ENCODE measurements around the gene DYNC1H1. TPM values are rescaled to one million over a fixed set of nuclear protein-coding genes. Genes with fewer than 3 reads are reported as not detected.

The DYNC1H1 gene
- total and polyA plus RNA-seq, 2 experiments from 2014 or later = 179 to 635 TPM

DNA sequence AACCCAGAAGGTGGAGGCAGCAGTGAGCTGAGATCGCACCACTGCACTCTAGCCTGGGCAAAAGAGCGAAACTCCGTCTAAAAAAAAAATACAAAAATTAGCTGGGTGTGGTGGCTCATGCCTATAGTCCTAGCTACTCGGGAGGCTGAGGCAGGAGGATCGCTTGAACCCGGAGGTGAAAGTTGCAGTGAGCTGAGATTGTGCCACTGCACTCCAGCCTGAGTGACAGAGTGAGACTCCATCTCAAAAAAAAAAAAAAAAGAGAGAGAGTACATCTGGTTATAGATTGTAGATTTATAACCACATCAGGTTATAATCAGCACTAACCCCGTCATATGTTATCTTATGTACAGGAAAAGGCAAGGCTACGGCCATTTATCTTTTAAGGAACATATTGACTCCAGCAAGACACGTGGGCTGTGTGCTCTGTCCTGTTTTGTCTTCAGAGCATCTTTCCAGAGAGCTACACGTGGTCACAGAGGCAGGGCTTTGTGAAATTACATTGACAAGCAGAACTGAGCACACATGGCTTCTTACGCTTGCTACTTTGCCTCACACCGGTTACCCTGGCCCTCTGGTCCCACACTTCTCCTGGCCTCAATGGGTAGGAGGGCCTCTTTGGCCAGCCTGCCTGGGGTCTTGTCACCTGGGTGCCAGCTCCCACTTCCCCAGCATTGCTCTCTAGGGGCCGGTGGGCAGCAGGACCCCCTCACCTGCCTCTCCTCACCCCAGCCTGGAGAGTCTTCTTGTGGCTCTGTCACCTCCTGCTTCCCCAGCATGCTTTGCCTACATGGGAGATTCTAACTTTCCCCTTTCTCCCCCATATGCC, 6.8 kb upstream of the DYNC1H1 start:
- H3K4me2 ChIP-seq = no peak overlapping the region
- H3K9me2 ChIP-seq (ENCODE audit: insufficient read depth) = no peaks in the 10 kb centered on the region
- no peak overlapping the region for H3K4me3 ChIP-seq
- DNase-seq (ENCODE audit: low spot score) = no peak
- no peaks in the 10 kb centered on the region for H3K36me3 Mint-ChIP-seq (ENCODE audit: low read depth)
- H4K20me1 ChIP-seq (replicated peaks; ENCODE audit: insufficient read depth) = no peaks in the 10 kb centered on the region
- H3K27me3 ChIP-seq (ENCODE audit: insufficient read depth) = peaks cover 15% of the 10 kb centered on the region; the same call in 1 of the 2 replicates
- no peak overlapping the region for H3K4me3 Mint-ChIP-seq
- no peaks in the 10 kb centered on the region for H3K79me2 ChIP-seq (replicated peaks; ENCODE audit: insufficient read depth)
- no peak overlapping the region for H2AFZ ChIP-seq
- no peak overlapping the region for H3K27ac Mint-ChIP-seq
- 0 out of 2 replicates have a peak, but pooled peaks cover 5% of the 10 kb centered on the region for H3F3A ChIP-seq (replicated peaks; ENCODE audit: low read depth)
- no peak overlapping the region for H3K27ac ChIP-seq (ENCODE audit: low read depth)
- no peaks in the 10 kb centered on the region for H3K9me3 Mint-ChIP-seq
- no peak for ATAC-seq
- no peaks in the 10 kb centered on the region for H3K4me1 ChIP-seq (ENCODE audit: insufficient read depth)
- TF ChIP-seq, protein P1, sequence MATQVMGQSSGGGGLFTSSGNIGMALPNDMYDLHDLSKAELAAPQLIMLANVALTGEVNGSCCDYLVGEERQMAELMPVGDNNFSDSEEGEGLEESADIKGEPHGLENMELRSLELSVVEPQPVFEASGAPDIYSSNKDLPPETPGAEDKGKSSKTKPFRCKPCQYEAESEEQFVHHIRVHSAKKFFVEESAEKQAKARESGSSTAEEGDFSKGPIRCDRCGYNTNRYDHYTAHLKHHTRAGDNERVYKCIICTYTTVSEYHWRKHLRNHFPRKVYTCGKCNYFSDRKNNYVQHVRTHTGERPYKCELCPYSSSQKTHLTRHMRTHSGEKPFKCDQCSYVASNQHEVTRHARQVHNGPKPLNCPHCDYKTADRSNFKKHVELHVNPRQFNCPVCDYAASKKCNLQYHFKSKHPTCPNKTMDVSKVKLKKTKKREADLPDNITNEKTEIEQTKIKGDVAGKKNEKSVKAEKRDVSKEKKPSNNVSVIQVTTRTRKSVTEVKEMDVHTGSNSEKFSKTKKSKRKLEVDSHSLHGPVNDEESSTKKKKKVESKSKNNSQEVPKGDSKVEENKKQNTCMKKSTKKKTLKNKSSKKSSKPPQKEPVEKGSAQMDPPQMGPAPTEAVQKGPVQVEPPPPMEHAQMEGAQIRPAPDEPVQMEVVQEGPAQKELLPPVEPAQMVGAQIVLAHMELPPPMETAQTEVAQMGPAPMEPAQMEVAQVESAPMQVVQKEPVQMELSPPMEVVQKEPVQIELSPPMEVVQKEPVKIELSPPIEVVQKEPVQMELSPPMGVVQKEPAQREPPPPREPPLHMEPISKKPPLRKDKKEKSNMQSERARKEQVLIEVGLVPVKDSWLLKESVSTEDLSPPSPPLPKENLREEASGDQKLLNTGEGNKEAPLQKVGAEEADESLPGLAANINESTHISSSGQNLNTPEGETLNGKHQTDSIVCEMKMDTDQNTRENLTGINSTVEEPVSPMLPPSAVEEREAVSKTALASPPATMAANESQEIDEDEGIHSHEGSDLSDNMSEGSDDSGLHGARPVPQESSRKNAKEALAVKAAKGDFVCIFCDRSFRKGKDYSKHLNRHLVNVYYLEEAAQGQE (IDR thresholded peaks at IDR 0.05; ENCODE audit: unreplicated experiment) = no peak
- no peak for TF ChIP-seq EZH2 (IDR thresholded peaks at IDR 0.05; ENCODE audit: low read depth, unreplicated experiment)
- peaks cover 10% of the 10 kb centered on the region; the same call in 2 of the 3 replicates for H3K4me1 Mint-ChIP-seq
- H3K36me3 ChIP-seq (ENCODE audit: insufficient read depth) = no peaks in the 10 kb centered on the region
- peaks cover 26% of the 10 kb centered on the region for H3K27me3 Mint-ChIP-seq (ENCODE audit: insufficient read depth, low read depth, poor library complexity)

GRCh38 chr14:101958418-101959180, 5.8 kb upstream of the DYNC1H1 start:
- Histone ChIP-seq H2AFZ (no peak overlapping the region), H3K27me3 (ENCODE audit: insufficient read depth) (peaks cover 23% of the 10 kb centered on the region; the same call in 1 of the 2 replicates), H3K27ac (ENCODE audit: low read depth) (no peak overlapping the region), H3K36me3 (ENCODE audit: insufficient read depth) (no peaks in the 10 kb centered on the region), H3K9me2 (ENCODE audit: insufficient read depth) (no peaks in the 10 kb centered on the region), H4K20me1 (replicated peaks; ENCODE audit: insufficient read depth) (no peaks in the 10 kb centered on the region), H3F3A (replicated peaks; ENCODE audit: low read depth) (0 out of 2 replicates have a peak, but pooled peaks cover 5% of the 10 kb centered on the region), H3K4me3 (no peak overlapping the region), H3K79me2 (replicated peaks; ENCODE audit: insufficient read depth) (no peaks in the 10 kb centered on the region), H3K4me2 (no peak overlapping the region), H3K4me1 (ENCODE audit: insufficient read depth) (no peaks in the 10 kb centered on the region)
- no peak overlapping the region for H3K27ac Mint-ChIP-seq
- ATAC-seq (no peak), DNase-seq (ENCODE audit: low spot score) (no peak)
- no peaks in the 10 kb centered on the region for H3K9me3 Mint-ChIP-seq
- no peak for TF ChIP-seq POLR2AphosphoS5 (IDR thresholded peaks at IDR 0.05; ENCODE audit: low read depth)
- no peak for TF ChIP-seq NANOG (IDR thresholded peaks at IDR 0.05; ENCODE audit: borderline replicate concordance)
- TF ChIP-seq ZNF331 (CRISPR knock-in tag; IDR thresholded peaks at IDR 0.05; ENCODE audit: low read depth) = no peak
- TF ChIP-seq CREB1 (CRISPR knock-in tag; IDR thresholded peaks at IDR 0.05; ENCODE audit: low read depth) = no peak
- TF ChIP-seq, protein P2, sequence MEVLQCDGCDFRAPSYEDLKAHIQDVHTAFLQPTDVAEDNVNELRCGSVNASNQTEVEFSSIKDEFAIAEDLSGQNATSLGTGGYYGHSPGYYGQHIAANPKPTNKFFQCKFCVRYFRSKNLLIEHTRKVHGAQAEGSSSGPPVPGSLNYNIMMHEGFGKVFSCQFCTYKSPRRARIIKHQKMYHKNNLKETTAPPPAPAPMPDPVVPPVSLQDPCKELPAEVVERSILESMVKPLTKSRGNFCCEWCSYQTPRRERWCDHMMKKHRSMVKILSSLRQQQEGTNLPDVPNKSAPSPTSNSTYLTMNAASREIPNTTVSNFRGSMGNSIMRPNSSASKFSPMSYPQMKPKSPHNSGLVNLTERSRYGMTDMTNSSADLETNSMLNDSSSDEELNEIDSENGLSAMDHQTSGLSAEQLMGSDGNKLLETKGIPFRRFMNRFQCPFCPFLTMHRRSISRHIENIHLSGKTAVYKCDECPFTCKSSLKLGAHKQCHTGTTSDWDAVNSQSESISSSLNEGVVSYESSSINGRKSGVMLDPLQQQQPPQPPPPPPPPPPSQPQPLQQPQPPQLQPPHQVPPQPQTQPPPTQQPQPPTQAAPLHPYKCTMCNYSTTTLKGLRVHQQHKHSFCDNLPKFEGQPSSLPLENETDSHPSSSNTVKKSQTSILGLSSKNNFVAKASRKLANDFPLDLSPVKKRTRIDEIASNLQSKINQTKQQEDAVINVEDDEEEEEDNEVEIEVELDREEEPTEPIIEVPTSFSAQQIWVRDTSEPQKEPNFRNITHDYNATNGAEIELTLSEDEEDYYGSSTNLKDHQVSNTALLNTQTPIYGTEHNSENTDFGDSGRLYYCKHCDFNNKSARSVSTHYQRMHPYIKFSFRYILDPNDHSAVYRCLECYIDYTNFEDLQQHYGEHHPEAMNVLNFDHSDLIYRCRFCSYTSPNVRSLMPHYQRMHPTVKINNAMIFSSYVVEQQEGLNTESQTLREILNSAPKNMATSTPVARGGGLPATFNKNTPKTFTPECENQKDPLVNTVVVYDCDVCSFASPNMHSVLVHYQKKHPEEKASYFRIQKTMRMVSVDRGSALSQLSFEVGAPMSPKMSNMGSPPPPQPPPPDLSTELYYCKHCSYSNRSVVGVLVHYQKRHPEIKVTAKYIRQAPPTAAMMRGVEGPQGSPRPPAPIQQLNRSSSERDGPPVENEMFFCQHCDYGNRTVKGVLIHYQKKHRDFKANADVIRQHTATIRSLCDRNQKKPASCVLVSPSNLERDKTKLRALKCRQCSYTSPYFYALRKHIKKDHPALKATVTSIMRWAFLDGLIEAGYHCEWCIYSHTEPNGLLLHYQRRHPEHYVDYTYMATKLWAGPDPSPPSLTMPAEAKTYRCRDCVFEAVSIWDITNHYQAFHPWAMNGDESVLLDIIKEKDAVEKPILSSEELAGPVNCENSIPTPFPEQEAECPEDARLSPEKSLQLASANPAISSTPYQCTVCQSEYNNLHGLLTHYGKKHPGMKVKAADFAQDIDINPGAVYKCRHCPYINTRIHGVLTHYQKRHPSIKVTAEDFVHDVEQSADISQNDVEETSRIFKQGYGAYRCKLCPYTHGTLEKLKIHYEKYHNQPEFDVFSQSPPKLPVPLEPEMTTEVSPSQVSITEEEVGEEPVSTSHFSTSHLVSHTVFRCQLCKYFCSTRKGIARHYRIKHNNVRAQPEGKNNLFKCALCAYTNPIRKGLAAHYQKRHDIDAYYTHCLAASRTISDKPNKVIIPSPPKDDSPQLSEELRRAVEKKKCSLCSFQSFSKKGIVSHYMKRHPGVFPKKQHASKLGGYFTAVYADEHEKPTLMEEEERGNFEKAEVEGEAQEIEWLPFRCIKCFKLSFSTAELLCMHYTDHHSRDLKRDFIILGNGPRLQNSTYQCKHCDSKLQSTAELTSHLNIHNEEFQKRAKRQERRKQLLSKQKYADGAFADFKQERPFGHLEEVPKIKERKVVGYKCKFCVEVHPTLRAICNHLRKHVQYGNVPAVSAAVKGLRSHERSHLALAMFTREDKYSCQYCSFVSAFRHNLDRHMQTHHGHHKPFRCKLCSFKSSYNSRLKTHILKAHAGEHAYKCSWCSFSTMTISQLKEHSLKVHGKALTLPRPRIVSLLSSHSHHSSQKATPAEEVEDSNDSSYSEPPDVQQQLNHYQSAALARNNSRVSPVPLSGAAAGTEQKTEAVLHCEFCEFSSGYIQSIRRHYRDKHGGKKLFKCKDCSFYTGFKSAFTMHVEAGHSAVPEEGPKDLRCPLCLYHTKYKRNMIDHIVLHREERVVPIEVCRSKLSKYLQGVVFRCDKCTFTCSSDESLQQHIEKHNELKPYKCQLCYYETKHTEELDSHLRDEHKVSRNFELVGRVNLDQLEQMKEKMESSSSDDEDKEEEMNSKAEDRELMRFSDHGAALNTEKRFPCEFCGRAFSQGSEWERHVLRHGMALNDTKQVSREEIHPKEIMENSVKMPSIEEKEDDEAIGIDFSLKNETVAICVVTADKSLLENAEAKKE (CRISPR knock-in tag; IDR thresholded peaks at IDR 0.05) = no peak
- H3K4me1 Mint-ChIP-seq = peaks cover 10% of the 10 kb centered on the region; the same call in 2 of the 3 replicates
- no peaks in the 10 kb centered on the region for H3K36me3 Mint-ChIP-seq (ENCODE audit: low read depth)
- no peak overlapping the region for H3K4me3 Mint-ChIP-seq
- H3K27me3 Mint-ChIP-seq (ENCODE audit: insufficient read depth, low read depth, poor library complexity) = peaks cover 30% of the 10 kb centered on the region
